Endothelial cell of umbilical vein (primary cell): ENCODE data around the gene VDAC2.

Experiments used
- GATA2 ChIP-seq: IDR thresholded peaks from 2 replicates; pipeline ENCODE4 v1.7.0; 2011; ENCODE audit warnings: low read depth, mild to moderate bottlenecking, moderate library complexity, mixed read lengths, low read length; ENCODE audit not compliant: insufficient read length, insufficient read depth
- MYC ChIP-seq: IDR thresholded peaks from one replicate; pipeline ENCODE4 v1.6.1; 2011; ENCODE audit warnings: mild to moderate bottlenecking, low read depth, low read length
- POLR2A ChIP-seq: IDR thresholded peaks from 2 replicates; pipeline ENCODE4 v1.6.1; 2012; ENCODE audit warnings: low read depth, mild to moderate bottlenecking, control low read depth, low read length
- TF ChIP-seq, protein P1 (sequence below): IDR thresholded peaks from 2 replicates; pipeline ENCODE4 v1.6.1; 2011; ENCODE audit not compliant: insufficient read depth, insufficient read length

DNA sequence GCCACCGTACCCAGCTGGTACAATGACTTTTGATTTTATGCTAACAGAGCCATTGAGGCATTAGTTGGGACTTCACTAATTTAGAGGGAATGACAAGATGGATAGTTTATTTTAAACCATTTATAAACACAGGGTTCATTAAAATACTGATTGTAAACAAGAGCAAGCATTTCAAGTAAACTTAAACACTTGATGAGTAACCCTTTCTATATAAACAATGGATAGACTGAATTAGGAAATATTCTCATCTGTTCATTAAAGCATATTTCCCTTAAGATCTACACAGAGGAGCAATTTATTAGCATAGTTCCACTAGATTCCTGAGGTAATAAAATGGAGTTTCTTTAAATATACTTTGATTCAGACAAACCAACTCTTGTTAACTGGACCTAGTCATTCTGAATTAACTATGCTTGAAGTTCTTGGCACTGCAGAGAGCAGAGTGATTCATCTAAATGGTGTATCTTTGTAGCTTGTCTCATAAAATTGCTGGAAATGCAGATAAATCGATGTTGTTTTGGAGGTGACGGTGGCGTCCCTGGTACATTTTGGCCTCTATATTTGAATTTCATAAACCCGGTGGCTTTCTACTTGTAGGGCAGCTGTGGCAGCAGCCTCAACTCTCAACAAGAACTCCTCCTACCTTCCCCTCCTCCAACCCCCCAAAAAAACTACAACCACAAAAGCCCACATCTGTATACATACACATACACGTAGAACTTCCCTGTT lies 15.4 kb upstream of the VDAC2 start:
- TF ChIP-seq GATA2, result no peak
- TF ChIP-seq, protein P1, sequence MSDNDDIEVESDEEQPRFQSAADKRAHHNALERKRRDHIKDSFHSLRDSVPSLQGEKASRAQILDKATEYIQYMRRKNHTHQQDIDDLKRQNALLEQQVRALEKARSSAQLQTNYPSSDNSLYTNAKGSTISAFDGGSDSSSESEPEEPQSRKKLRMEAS, result no peak
- TF ChIP-seq POLR2A, result no peak
- TF ChIP-seq MYC, result no peak
